ENCODE data around the gene IGFN1. TPM values are rescaled to one million over a fixed set of nuclear protein-coding genes. Genes with fewer than 3 reads are reported as not detected.
"Not testable (repeated sequence)": the region's sequence is repeated elsewhere in the genome, so short reads cannot be mapped to it uniquely, and the experiment has no call there.

IGFN1 gene
- total RNA-seq, 1 donor from 2014 or later, result 0.21 TPM

DNA sequence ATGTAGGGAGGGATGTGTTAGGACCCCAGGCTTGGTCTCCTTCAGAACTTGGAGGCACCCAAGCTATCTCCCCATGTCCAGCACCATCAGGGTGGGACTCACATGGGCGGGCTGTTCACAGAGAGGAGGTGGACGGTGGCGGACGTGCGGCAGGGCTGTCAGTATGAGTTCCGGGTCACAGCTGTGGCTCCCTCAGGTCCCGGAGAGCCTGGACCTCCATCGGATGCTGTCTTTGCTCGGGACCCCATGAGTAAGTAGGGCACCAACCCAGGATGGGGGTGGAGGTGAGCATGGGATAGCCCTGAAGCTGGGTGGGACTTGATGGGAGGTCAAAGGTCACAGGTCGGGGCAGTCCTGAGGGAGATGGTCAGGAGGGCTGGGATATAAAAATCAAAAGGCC lies 27.8 kb downstream of the IGFN1 start:
- DNase-seq, result no peak

DNA sequence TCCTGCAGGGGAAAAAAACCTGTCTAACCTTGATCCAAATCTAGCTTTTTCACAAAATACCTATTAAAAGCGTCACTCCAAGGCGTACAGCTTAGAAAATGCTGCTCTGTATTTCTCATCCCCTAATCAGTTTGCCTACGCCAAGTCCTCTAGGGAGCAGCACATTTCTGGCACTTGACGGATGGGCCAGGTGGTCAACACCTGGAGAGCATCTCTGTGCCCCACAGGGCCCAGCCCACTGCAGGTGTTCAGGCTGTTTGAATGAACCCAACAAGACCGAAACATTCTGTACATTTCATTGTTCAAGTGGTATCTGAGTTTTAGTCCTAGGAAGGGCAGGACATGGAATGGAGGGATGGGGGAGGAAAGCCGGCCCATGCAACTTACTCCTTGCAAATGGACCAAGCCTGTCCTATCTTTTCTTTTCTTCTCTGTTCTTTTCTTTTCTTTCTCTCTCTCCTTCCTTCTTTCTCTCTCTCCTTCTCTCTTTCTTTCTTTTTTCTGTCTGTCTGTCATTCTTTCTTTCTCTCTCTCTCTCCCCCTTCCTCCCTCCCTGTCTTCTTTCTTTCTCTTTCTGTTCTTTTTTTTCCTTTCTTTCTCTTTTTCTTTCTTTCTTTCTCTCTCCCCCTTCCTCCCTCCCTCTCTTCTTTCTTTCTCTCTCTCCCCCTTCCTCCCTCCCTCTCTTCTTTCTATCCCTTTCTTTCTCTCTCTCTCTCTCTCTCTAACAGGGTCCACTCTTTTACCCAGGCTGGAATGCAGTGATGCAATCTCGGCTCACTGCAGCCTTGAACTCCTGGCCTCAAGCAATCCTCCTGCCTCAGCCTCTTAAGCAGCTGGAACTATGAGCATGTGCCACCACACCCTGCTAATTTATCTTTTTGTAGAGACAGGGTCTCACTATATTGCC lies 29.1 kb downstream of the IGFN1 start:
- DNase-seq, result no peak

DNA sequence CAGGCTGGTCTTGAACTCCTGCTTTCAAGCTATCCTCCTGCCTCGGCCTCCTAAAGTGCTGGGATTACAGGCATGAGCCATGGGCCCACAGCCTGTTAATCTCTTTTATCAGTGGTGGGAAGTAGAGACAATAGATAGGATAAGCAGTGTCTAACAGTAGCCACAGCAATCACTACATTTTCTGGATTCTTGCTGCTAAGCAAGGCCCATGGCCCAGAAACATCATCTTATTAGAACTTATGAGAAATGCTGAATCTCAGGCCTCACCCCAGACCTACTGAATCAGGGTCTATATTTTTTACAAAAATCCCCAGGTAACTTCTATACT lies 29.7 kb downstream of the IGFN1 start:
- DNase-seq, result no peak

DNA sequence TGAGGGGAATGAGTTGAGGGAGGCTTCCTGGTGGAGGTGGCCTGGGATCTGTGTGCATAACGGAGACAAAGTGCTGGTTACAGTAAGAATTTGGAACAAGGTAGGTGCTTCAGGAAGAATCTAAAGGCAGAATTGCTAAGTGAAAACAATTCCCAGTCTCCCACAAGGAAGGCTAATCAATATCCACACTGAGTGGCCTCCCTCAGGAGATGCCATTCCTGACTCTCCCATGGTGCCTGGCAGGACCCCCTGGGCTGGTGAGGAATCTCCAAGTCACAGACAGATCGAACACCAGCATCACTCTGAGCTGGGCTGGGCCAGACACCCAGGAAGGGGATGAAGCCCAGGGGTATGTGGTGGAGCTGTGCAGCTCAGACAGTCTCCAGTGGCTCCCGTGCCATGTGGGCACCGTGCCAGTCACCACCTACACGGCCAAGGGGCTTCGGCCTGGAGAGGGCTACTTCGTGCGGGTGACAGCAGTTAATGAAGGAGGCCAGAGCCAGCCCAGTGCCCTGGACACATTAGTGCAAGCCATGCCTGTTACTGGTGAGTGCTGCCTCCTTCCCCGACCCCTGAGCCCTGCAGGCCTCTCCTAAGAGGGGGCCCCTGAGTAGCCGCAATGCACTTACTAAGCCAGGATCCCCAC lies 30.7 kb downstream of the IGFN1 start:
- no peak for DNase-seq

DNA sequence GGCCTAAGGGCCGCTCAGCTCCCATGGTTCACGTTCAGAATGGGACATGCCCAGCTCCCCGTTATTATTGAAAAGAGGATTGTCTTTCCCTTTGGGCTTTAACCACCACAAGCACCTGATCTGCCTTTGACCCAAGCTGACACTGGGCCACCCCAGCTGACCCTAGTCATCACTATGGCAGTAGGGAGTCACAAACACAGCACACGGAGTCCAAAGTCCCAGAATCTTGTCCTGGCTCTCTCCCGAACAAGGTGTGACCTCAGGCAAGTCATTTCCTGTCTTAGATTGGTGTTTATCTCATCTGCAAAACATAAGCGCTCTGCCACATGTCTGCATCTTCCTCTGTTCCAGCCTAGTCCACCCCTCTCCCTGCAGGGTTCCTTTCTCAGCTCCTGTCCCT lies 31.5 kb downstream of the IGFN1 start:
- DNase-seq, result no peak

DNA sequence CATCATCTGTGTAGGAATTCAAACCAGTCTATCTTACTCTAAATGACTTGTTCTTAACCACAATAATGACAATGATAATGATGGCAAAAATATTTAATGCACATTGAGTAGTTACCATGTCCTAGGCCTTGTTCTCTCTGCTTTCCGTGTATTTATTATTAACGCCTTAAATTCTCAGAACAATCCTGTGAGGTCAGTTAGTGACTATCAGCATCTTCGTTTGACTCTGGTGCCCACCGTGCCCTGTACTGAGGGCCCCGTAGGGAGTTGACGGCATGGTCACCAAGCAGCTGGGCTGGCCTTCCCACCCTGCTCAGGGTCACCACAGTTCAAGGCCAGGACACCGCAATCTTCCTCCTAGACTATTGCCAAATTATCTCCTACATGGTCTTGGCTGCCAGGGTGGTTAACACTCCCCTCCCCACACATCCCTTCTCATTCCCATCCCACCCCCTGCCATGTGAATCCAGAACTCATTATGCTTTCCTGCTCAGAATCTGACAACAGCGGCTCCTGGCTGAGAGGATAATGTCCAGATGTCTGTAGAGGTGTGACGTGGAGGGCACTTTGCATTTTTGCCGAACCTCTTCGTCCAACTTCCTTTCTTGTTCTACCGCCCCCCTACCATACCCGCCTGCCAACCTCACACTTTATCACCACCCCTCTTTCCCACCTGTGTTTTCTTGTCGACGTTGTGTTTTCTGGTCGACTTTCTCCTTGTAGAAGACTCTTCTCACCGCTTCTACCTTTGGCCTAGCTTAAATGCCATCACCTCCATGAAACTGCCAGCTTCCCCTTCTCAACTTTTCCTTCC lies 33.4 kb downstream of the IGFN1 start:
- DNase-seq, result no peak

DNA sequence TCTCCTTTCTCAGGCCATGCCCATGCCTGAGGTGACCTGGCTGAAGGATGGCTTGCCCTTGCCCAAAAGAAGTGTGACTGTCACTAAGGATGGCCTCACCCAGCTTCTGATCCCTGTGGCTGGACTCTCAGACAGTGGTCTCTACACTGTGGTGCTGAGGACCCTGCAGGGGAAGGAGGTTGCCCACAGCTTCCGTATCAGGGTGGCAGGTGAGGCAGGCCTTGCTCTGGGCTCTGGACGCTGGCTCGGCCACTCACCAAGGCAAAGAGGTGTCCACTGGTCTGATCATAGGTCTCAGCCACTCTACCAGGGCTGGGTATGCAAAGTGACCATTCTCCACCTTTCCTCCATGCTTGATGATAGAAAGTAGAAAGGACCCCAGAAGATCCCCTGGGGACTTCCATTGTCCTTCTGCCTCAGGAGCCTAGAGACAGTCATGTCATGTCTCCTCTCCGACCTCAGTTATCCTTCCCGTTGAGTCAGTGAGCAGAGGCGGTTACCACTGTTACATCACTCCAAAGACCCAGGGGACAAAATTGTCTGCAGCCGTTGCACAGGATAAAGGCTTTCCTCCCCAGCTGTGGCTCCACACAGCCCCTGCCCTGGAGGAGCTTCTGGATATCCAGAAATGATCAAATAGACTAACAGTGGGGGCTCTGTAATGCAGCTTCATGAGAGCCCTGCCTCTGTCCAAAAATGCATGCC lies 34.2 kb downstream of the IGFN1 start:
- DNase-seq, result no peak

DNA sequence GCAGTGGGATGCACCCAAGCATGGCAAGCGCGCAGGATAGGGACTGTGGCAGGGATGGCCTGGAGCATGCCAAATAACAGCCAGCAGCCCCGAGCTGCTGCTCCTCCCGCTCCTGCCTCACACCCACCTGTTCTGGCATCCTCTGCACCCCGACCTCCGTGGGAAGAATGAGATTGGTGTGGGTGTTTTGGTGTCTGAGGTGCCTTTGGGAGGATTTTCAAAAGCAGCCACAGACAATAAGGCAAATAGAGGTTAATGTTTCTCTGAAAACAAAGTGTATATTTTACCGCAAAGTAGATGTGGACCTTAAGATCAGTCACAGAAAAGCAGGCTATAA lies 35.5 kb downstream of the IGFN1 start:
- no peak for DNase-seq

DNA sequence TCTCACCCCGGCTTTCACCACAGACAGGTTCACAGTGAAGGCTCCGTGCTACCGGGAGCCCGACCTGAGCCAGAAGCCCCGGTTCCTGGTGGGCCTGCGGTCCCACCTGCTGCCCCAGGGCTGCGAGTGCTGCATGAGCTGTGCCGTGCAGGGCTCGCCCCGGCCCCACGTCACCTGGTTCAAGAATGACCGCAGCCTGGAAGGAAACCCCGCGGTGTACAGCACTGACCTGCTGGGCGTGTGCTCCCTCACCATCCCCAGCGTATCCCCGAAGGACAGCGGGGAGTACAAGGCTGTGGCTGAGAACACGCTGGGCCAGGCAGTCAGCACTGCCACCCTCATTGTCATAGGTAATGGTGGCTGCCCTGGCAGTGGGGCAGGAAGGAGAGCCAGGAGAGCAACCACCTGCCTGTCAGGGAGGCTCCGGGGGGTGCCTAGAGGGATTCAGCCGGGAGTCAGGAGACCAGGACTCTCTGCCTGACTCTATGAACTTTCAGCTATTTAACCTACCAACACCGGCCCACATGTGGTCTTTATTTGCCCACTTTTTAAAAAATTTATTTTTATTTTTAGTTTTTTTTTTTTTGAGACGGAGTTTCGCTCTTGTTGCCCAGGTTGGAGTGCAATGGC lies 36.4 kb downstream of the IGFN1 start:
- no peak for DNase-seq

DNA sequence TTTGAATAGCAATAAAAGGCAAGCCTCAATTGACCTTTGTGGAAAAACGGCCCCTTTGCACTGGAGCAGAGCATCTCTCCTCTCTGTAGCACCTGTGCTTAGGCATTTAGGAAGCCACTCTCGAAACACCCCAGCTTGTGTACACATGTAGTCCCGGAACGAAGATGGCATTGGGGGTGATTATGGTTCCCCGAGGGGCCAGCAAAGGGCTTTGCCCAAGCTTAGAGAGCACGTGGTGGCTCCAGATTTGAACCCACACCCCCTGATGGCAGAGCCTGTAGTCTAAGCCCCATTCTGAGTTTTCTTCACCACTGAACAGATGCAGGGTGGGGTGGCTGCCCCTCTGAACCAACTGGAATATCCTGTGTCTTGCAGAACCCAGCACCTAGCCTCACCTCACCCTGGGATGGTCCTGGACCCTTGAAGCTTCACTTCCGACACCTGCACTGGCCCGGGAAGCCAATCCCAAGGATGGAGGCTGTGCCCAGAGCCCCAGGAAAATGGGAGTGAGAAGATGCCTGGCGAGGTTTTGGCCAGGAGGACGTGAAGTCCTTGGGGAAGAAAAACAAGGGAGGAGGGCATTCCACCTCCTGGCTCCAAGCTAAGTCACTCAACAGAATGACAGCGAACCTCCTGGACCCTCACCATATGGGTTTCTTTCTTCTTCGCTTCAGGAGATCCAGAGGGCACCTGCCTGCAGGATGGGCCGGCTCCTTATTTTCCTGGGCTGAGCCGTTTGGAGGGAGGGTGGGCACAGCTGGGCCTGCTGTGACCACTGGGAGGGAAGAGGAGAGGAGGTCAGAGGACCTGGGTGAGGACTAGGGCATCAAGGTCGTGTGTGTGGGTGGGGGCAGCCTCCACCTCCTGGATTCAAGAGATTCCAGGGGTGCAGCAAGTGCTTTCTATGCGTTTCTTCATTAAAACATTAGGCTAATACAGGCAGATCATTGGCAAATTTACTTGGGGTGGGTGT lies 37.7 kb downstream of the IGFN1 start:
- DNase-seq, result no peak

DNA sequence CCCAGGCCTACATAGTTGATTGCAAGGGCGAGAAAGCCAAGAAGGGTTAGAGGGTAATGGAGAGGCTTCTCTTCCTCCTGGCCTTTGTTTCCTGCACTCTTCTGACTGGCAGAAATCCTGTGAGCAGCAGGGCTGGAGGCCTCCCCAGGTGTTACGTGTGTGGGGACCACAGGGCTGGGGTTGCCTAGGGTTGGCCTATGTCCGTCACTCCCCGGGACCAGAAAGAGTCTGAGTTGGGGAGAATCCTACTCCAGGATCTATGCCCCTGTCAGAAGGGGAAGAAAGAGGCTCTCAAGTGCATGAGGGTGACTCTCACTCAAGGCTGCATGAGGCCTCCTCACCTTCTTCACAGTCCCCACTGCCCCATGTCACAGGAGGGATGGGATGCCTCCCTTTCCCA lies 38.5 kb downstream of the IGFN1 start:
- DNase-seq, result no peak

DNA sequence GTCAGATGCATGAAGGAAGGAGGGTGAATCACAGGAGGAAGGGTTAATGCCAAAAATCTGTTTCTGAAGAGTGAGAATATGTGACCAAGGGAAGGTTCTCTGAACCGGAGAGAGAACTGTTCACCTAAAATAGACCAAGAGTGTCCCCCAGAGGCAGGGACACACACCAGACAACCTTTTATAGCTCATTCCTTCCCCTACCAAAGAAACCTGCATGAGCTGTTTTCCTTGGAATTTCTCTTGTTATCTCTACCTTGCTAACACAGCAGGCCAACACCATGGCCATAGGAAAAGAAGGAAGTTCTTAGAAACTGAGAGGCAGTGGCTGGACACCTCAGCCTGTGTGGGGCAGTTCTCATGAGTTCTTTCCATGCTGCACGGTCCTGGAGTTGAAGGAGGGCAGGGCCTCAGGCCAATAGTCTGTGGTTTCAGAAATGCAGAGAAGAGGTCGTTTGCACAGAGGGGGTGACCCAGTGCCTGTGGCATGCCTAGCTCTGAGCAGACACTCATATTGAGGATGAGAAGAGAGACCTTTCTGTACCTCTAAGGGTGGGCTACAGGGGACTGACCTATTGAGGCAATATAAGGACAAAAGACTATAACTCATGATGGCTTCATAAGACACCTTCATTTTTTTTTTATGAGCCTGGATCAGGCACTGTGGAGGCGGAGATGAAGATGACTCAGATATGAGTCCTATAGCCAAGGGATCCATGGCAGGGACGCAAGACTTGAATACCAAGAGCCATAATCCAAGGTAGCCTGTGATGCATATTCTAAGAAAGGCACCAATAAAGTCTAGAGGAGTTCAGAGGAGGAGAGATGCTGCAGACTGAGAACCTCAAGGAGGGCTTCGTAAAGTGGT lies 39.4 kb downstream of the IGFN1 start:
- DNase-seq, result no peak

DNA sequence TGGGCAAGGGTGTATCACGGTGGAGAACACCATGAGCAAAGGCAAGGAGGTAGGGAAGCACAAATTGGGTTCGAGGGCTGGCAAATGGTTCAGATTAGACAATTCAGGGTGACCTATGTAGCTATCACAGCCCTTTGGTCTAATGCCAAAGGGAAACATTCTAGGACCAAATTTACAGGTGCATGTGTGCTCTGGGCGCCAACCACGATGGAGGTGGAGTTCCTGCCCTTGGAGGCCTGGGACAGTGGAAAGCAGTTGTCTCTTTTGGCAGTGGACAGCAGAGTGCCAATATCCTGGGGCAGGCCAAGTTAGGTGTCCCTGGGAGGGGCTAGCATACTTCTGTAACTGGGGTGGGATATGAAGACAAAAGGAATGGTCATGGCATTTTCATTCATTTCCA lies 40.1 kb downstream of the IGFN1 start:
- DNase-seq, result no peak

DNA sequence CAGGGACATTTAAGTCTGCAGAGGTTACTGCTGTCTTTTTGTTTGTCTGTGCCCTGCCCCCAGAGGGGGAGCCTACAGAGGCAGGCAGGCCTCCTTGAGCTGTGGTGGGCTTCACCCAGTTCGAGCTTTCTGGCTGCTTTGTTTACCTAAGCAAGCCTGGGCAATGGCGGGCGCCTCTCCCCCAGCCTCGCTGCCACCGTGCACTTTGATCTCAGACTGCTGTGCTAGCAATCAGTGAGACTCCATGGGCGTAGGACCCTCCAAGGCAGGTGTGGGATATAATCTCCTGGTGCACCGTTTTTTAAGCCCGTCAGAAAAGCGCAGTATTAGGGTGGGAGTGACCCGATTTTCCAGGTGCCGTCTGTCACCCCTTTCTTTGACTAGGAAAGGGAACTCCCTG lies 49.0 kb downstream of the IGFN1 start:
- not testable (repeated sequence) for DNase-seq

DNA sequence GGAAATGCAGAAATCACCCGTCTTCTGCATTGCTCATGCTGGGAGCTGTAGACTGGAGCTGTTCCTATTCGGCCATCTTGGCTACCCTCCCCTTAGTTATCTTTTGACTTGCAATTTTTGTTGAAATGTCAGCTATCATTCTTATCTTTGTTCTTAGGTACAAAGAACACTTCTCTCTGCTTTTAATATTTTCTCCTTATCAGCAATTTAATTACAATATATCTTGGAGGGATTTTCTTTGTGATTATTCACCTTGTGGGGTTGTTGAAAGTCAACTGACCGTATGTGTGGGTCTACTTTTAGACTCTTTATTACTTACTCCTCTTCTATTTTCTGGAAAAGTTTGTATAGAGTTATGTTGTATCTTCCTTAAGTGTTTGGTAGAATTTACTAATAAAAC lies 49.5 kb downstream of the IGFN1 start:
- DNase-seq, result no peak

DNA sequence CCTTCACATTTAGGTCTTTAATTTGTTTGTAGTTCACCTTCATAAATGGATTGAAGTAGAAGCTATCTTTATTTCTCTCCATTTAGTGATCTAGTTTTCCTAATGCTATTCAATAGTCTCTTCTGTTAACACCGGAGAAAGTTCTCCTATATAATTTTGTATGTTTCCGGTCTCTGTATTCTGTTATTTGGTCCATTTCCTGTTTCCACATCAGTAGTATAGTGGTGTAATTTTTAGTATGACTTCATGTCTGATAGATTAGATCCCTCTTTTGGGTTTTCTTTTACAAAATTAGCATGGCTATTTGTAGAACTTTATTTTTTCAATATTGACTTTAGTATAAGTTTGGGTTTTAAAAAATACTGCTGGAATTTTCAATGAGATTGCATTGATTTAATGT lies 51.1 kb downstream of the IGFN1 start:
- DNase-seq, result no peak

DNA sequence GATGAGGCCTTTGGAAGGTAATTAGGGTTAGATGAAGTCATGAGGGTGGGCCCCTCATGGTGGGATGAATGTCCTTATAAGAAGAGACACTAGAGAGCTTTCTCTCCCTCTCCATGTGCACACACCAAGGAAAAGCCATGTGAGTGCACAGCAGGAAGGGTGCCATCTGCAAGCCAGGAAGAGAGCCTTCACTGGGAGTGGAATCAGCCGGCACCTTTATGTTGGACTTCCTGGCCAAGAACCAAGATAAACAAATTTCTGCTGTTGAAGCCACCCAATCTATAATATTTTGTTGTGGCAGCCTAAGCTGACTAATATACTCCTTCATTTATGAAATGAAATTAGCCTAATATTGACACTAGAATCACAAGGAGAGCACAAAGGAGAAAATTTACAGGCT lies 54.5 kb downstream of the IGFN1 start:
- no peak for DNase-seq

DNA sequence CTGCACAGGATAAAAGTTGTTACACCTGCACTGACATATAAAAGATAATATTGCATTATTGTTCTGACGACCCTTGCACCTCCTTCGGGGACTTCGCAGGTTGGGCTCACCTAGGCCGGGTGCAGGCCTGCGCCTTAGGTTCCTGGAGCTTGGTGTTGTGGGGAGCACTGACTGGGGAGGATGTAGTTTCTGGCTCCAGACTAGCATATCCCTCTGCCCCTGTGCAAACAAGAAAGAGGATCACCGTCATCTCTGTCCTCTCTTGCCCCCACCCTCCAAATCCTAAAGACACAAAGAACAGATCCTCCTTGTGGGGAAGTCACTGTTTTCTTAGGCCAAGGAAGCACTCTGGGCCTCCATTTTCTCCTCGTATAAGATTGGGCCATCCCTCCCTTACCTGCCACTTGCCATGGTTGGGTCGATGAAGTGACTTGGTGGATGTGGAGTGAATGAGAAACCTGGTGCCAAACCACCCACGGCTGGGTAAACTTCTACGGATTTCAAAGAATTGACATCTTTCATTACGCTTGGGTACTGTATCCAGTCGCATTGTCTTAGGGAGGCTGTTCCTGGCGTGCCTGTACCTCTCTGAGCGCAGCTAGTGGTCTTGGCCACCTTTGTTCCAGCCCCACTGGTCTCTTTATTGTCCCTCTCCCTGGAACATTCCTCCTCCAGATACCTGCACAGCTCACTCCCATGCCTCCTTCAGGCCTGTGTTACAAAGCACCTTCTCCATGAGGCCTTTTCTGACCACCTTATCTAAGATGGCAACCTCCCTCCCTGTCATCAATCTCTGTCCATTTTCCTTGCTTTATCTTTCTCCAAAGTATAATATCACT lies 58.3 kb downstream of the IGFN1 start:
- DNase-seq, result no peak
